ENCODE data around the gene ADM5. TPM values are rescaled to one million over a fixed set of nuclear protein-coding genes. Genes with fewer than 3 reads are reported as not detected.

Gene ADM5
- polyA plus RNA-seq, 1 donor from 2014 or later, result 7.2 TPM

DNA sequence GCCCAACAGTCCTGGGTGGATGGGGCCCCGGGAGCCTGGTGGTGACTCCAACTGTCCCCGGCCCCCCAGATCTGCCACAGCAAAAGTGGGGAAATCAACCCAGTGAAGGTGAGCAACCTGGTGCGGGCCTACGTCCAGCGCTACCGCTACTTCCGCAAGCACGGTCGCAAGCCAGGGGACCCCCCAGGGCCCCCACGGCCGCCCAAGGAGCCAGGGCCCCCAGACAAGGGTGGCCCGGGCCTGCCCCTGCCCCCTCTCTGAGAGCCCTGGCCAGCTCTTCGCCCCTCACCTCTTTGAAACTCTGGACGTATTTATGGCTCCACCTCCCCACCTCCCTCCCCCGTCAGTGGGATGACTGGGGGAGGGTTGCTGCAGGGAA, 31.3 kb upstream of the ADM5 start:
- H4K20me1 ChIP-seq (ENCODE audit: insufficient read depth), result no peaks in the 10 kb centered on the region
- H2AFZ ChIP-seq (ENCODE audit: low read depth, low read length), result no peak overlapping the region
- H3K27ac ChIP-seq (ENCODE audit: low read length), result no peak overlapping the region
- no peak overlapping the region for H3K4me2 ChIP-seq (ENCODE audit: low read length)
- no peaks in the 10 kb centered on the region for H3K9me2 ChIP-seq (ENCODE audit: insufficient read depth, low read length)
- H3K79me2 ChIP-seq (replicated peaks; ENCODE audit: insufficient read depth, low read length), result no peaks in the 10 kb centered on the region
- H3K4me3 ChIP-seq (ENCODE audit: low read length), result no peak overlapping the region
- TF ChIP-seq POLR2AphosphoS5 (IDR thresholded peaks at IDR 0.05) (no peak), EZH2 (IDR thresholded peaks at IDR 0.05; ENCODE audit: borderline replicate concordance, insufficient read depth, low read length, poor library complexity, severe bottlenecking) (no peak), SMC3 (conservative IDR thresholded peaks at IDR 0.05; ENCODE audit: poor library complexity) (no peak), EP300 (conservative IDR thresholded peaks at IDR 0.05; ENCODE audit: poor library complexity, severe bottlenecking) (no peak), TAF1 (IDR thresholded peaks at IDR 0.05; ENCODE audit: low read depth) (no peak), RAD21 (conservative IDR thresholded peaks at IDR 0.05) (no peak), MXI1 (conservative IDR thresholded peaks at IDR 0.05; ENCODE audit: poor library complexity, severe bottlenecking) (no peak)
- TF ChIP-seq, protein P1, sequence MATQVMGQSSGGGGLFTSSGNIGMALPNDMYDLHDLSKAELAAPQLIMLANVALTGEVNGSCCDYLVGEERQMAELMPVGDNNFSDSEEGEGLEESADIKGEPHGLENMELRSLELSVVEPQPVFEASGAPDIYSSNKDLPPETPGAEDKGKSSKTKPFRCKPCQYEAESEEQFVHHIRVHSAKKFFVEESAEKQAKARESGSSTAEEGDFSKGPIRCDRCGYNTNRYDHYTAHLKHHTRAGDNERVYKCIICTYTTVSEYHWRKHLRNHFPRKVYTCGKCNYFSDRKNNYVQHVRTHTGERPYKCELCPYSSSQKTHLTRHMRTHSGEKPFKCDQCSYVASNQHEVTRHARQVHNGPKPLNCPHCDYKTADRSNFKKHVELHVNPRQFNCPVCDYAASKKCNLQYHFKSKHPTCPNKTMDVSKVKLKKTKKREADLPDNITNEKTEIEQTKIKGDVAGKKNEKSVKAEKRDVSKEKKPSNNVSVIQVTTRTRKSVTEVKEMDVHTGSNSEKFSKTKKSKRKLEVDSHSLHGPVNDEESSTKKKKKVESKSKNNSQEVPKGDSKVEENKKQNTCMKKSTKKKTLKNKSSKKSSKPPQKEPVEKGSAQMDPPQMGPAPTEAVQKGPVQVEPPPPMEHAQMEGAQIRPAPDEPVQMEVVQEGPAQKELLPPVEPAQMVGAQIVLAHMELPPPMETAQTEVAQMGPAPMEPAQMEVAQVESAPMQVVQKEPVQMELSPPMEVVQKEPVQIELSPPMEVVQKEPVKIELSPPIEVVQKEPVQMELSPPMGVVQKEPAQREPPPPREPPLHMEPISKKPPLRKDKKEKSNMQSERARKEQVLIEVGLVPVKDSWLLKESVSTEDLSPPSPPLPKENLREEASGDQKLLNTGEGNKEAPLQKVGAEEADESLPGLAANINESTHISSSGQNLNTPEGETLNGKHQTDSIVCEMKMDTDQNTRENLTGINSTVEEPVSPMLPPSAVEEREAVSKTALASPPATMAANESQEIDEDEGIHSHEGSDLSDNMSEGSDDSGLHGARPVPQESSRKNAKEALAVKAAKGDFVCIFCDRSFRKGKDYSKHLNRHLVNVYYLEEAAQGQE (IDR thresholded peaks at IDR 0.05; ENCODE audit: borderline replicate concordance), result no peak
- TF ChIP-seq, protein P2, sequence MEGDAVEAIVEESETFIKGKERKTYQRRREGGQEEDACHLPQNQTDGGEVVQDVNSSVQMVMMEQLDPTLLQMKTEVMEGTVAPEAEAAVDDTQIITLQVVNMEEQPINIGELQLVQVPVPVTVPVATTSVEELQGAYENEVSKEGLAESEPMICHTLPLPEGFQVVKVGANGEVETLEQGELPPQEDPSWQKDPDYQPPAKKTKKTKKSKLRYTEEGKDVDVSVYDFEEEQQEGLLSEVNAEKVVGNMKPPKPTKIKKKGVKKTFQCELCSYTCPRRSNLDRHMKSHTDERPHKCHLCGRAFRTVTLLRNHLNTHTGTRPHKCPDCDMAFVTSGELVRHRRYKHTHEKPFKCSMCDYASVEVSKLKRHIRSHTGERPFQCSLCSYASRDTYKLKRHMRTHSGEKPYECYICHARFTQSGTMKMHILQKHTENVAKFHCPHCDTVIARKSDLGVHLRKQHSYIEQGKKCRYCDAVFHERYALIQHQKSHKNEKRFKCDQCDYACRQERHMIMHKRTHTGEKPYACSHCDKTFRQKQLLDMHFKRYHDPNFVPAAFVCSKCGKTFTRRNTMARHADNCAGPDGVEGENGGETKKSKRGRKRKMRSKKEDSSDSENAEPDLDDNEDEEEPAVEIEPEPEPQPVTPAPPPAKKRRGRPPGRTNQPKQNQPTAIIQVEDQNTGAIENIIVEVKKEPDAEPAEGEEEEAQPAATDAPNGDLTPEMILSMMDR (IDR thresholded peaks at IDR 0.05; ENCODE audit: poor library complexity, severe bottlenecking), result no peak
- no peak overlapping the region for H3K9ac ChIP-seq (ENCODE audit: low read length)
- H3K36me3 ChIP-seq (ENCODE audit: insufficient read depth, low read length), result no peaks in the 10 kb centered on the region
- no peaks in the 10 kb centered on the region for H3K9me3 ChIP-seq (ENCODE audit: low read length)
- H3K27me3 ChIP-seq (ENCODE audit: insufficient read depth, low read depth, low read length), result no peaks in the 10 kb centered on the region
- H3F3A ChIP-seq (ENCODE audit: insufficient read depth, low read length, poor library complexity, severe bottlenecking), result no peaks in the 10 kb centered on the region

- no peak overlapping the region for H3K4me2 ChIP-seq (ENCODE audit: low read length)
- no peak overlapping the region for H3K27ac ChIP-seq (ENCODE audit: low read length)
- H3K36me3 ChIP-seq (ENCODE audit: insufficient read depth, low read length), result no peaks in the 10 kb centered on the region
- no peaks in the 10 kb centered on the region for H3K79me2 ChIP-seq (replicated peaks; ENCODE audit: insufficient read depth, low read length)
- no peaks in the 10 kb centered on the region for H3K9me3 ChIP-seq (ENCODE audit: low read length)
- H2AFZ ChIP-seq (ENCODE audit: low read depth, low read length), result no peak overlapping the region
- H3K27me3 ChIP-seq (ENCODE audit: insufficient read depth, low read depth, low read length), result no peaks in the 10 kb centered on the region
- no peak overlapping the region for H3K4me3 ChIP-seq (ENCODE audit: low read length)
- no peak overlapping the region for H3K9ac ChIP-seq (ENCODE audit: low read length)
- no peaks in the 10 kb centered on the region for H3F3A ChIP-seq (ENCODE audit: insufficient read depth, low read length, poor library complexity, severe bottlenecking)
- no peaks in the 10 kb centered on the region for H4K20me1 ChIP-seq (ENCODE audit: insufficient read depth)
- no peaks in the 10 kb centered on the region for H3K9me2 ChIP-seq (ENCODE audit: insufficient read depth, low read length)
- TF ChIP-seq EZH2 (IDR thresholded peaks at IDR 0.05; ENCODE audit: borderline replicate concordance, insufficient read depth, low read length, poor library complexity, severe bottlenecking) (no peak), POLR2AphosphoS5 (IDR thresholded peaks at IDR 0.05) (no peak), RAD21 (conservative IDR thresholded peaks at IDR 0.05) (no peak), TAF1 (IDR thresholded peaks at IDR 0.05; ENCODE audit: low read depth) (no peak), EP300 (conservative IDR thresholded peaks at IDR 0.05; ENCODE audit: poor library complexity, severe bottlenecking) (no peak), MXI1 (conservative IDR thresholded peaks at IDR 0.05; ENCODE audit: poor library complexity, severe bottlenecking) (no peak), SMC3 (conservative IDR thresholded peaks at IDR 0.05; ENCODE audit: poor library complexity) (no peak)
- TF ChIP-seq, protein P2 (IDR thresholded peaks at IDR 0.05; ENCODE audit: poor library complexity, severe bottlenecking), result no peak
- TF ChIP-seq, protein P1 (IDR thresholded peaks at IDR 0.05; ENCODE audit: borderline replicate concordance), result no peak
Measured at GRCh38 chr19:49658566-49659442, 30.6 kb upstream of the ADM5 start.

Data from neural cell (in vitro differentiated cells).